ENCODE data around the gene SDK1. TPM values are rescaled to one million over a fixed set of nuclear protein-coding genes. Genes with fewer than 3 reads are reported as not detected.

Gene SDK1
- total RNA-seq, 4 donors from 2014 or later, result 2.5 to 12.9 (median 6.1) TPM

GRCh38 chr7:4067476-4067760, 766.4 kb downstream of the SDK1 start:
- TF ChIP-seq POLR2A (IDR thresholded peaks at IDR 0.05) (no peak), POLR2AphosphoS5 (IDR thresholded peaks at IDR 0.05) (no peak)
- TF ChIP-seq, protein P1, sequence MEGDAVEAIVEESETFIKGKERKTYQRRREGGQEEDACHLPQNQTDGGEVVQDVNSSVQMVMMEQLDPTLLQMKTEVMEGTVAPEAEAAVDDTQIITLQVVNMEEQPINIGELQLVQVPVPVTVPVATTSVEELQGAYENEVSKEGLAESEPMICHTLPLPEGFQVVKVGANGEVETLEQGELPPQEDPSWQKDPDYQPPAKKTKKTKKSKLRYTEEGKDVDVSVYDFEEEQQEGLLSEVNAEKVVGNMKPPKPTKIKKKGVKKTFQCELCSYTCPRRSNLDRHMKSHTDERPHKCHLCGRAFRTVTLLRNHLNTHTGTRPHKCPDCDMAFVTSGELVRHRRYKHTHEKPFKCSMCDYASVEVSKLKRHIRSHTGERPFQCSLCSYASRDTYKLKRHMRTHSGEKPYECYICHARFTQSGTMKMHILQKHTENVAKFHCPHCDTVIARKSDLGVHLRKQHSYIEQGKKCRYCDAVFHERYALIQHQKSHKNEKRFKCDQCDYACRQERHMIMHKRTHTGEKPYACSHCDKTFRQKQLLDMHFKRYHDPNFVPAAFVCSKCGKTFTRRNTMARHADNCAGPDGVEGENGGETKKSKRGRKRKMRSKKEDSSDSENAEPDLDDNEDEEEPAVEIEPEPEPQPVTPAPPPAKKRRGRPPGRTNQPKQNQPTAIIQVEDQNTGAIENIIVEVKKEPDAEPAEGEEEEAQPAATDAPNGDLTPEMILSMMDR (IDR thresholded peaks at IDR 0.05), result no peak
- Histone ChIP-seq H3K36me3 (peaks cover 3% of the 10 kb centered on the region), H3K27me3 (no peaks in the 10 kb centered on the region), H3K4me3 (no peak overlapping the region), H3K9me3 (no peaks in the 10 kb centered on the region), H3K27ac (no peak overlapping the region), H3K4me1 (no peaks in the 10 kb centered on the region)
- no peak for DNase-seq (ENCODE audit: low spot score in 2 of 2)

DNA sequence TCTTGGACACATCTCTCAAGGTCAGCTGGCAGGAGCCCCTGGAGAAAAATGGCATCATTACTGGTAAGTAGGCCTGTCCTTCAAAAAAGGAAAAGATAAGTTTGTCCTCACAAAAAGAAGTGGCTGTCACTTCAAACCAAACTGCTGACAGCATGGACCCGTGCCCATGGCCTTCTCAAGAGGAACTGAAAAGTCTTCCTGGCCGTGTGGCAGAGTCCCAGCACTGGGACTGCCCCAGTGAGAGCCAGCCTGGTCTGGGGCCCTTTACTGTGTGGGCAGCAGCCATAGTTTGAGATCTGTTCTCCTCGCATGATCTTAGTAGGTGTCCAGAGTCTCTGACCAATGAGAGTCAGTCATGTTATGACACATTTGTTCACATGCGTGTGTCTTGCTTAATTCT, 766.8 kb downstream of the SDK1 start:
- H3K27ac ChIP-seq, result no peak overlapping the region
- DNase-seq (ENCODE audit: low spot score in 2 of 2), result no peak
- H3K9me3 ChIP-seq, result no peaks in the 10 kb centered on the region
- no peaks in the 10 kb centered on the region for H3K4me1 ChIP-seq
- TF ChIP-seq, protein P1 (IDR thresholded peaks at IDR 0.05), result no peak
- TF ChIP-seq EP300 (IDR thresholded peaks at IDR 0.05) (no peak), POLR2A (IDR thresholded peaks at IDR 0.05) (no peak), POLR2AphosphoS5 (IDR thresholded peaks at IDR 0.05) (no peak)
- WGBS, result 85% methylated on average over 4 of the region's 4 CpGs
- no peak overlapping the region for H3K4me3 ChIP-seq
- peaks cover 3% of the 10 kb centered on the region for H3K36me3 ChIP-seq
- H3K27me3 ChIP-seq, result no peaks in the 10 kb centered on the region

DNA sequence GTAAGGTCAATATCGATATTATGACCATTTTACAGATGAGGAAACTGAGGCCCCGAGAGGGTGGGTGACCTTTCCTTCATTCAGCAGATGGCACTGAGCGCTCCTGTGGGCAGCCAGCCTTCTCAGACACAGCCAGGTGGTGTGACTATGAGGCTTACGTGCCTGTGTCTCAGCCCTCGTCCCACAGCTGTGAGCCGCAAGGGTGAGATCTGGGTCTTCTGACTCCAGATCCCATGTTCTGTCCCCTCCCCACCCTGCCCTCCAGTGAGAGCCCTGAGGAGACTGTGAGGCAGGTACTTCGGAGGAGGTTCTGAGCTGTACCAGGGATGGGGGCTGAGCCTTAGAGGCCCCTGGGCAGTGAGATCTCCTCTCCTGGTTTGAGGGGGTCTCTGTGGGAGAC, 767.2 kb downstream of the SDK1 start:
- TF ChIP-seq POLR2A (IDR thresholded peaks at IDR 0.05), result no peak
- TF ChIP-seq, protein P1 (IDR thresholded peaks at IDR 0.05), result no peak
- no peak for TF ChIP-seq POLR2AphosphoS5 (IDR thresholded peaks at IDR 0.05)
- TF ChIP-seq EP300 (IDR thresholded peaks at IDR 0.05), result no peak
- Histone ChIP-seq H3K36me3 (peaks cover 3% of the 10 kb centered on the region), H3K9me3 (no peaks in the 10 kb centered on the region), H3K4me1 (no peaks in the 10 kb centered on the region), H3K27me3 (no peaks in the 10 kb centered on the region), H3K4me3 (no peak overlapping the region), H3K27ac (no peak overlapping the region)
- DNase-seq (ENCODE audit: low spot score in 2 of 2), result no peak
- WGBS, result 94% methylated on average over 7 of the region's 7 CpGs

GRCh38 chr7:4069268-4070095, 768.4 kb downstream of the SDK1 start:
- no peak for TF ChIP-seq EP300 (IDR thresholded peaks at IDR 0.05)
- Histone ChIP-seq H3K36me3 (peaks cover 3% of the 10 kb centered on the region), H3K27me3 (no peaks in the 10 kb centered on the region), H3K4me1 (no peaks in the 10 kb centered on the region), H3K27ac (no peak overlapping the region), H3K4me3 (no peak overlapping the region), H3K9me3 (no peaks in the 10 kb centered on the region)
- no peak for DNase-seq (ENCODE audit: low spot score in 2 of 2)
- WGBS, result 85% methylated on average over 23 of the region's 23 CpGs

DNA sequence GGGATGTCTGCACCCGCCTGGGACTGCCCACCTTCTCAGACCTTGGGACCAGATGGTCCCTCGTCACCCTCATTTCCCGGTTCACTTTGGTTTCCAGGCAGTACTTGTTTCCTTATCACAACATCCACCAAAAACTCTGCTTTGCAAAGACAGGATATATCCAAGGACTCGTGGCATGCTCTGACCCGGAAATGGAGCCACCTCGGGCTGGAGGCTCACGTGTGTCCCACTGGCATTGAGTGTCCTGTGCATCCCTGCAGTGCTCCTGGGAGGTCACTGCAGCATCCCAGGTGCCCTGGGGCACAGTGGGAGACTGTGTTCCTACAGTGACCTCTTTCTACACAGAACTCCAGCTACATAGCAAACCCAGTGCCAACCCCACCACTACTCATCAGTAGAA, 769.2 kb downstream of the SDK1 start:
- TF ChIP-seq POLR2A (IDR thresholded peaks at IDR 0.05) (no peak), EP300 (IDR thresholded peaks at IDR 0.05) (no peak), POLR2AphosphoS5 (IDR thresholded peaks at IDR 0.05) (no peak)
- TF ChIP-seq, protein P1 (IDR thresholded peaks at IDR 0.05), result no peak
- no peak for DNase-seq (ENCODE audit: low spot score in 2 of 2)

More for the DNA sequence above, 769.2 kb downstream of the SDK1 start:
- Histone ChIP-seq H3K4me1 (no peaks in the 10 kb centered on the region), H3K27ac (no peak overlapping the region), H3K4me3 (no peak overlapping the region), H3K36me3 (peaks cover 3% of the 10 kb centered on the region), H3K27me3 (no peaks in the 10 kb centered on the region), H3K9me3 (no peaks in the 10 kb centered on the region)
- whole genome bisulfite sequencing, result 85% methylated on average over 7 of the region's 7 CpGs
